Cortex of kidney (tissue), 1 donor: ENCODE results near the gene LSM2.
"Not testable (repeated sequence)": the region's sequence is repeated elsewhere in the genome, so short reads cannot be mapped to it uniquely, and the experiment has no call there.

ENCODE experiments used
- DNase-seq: peaks from one replicate; lab custom pipeline; 2025; lab: John Stamatoyannopoulos, UW

The LSM2 gene

DNA sequence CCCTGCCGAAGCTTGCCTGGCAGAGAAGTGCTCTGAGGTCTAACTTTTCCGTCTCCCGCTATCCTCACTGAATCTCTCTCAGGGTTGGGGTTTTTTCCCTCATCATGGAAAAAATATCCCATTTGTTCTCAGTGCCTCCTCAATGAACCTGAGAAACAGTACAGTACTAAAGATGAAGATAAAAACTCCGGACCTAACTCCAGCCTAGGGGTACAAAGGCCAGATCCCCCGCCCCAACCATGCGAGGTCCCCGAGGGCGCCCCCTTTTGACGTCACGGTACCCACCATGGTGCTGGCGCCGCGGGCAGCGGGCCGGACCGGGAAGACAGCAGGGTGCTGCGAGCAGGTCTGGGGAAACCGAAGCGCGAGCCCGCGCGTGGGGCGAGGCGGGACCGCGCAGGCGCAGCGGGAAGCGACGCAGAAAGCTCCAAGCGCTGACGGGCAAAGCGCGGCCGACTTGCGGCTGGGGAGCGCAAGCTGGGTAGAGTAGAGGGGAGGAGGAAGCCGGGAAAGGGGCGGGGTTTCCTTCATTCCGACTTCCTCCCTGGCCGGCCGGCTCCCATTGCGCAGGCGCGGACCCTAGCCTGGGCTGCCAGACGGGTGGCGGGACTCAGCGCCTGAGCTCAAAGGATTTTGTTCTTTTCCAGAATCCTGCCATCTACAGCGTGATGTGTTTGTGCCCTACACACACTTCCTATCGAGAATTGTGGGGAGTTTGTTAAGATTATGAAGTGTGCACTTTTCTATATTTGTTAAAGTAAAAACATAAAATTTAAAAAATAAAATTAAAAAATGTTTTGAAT, at the start of gene LSM2:
Gene LSM2 (minus strand): TSS at position 497 of the 803 bp plus-strand sequence. CDS start 209 bp downstream, at position 288.
- peak; percentile 81 for DNase-seq

DNA sequence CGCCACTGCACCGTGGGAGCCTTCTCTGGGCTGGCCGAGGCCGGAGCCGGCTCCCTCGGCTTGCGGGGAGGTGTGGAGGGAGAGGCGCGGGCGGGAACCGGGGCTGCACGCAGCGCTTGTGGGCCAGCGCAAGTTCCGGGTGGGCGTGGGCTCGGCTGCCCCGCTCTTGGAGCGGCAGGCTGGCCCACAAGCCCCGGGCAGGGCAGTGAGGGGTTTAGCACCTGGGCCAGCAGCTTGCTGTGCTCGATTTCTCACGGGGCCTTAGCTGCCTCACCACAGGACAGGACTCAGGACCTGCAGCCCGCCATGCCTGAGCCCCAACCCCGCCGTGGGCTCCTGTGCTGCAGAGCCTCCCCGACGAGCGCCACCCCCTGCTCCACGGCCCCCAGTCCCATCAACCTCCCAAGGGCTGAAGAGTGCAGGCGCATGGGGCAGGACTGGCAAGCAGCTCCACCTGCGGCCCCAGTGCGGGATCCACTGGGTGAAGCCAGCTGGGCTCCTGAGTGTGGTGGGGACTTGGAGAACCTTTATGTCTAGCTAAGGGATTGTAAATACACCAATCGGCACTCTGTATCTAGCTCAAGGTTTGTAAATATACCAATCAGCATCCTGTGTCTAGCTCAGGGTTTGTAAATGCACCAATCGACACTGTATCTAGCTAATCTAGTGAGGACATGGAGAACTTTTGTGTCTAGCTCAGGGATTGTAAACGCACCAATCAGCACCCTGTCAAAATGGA, 45.4 kb upstream of the LSM2 start:
- not testable (repeated sequence) for DNase-seq

DNA sequence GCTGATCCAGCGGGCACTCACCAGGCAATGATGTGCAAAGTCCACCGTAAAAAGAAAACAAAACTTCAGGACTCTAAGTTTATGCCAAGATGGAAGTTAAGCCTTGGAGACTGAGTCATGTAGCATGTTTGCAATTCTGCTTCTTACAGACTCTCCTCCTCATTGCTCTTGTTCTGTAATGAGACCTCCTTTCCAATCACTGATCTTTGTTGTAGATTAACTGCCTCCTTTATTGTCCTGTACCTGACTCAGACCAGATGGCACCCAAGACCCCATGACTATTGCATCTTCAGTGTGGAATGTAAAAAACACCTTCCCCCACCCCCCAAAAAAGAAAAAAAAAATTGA, 44.7 kb upstream of the LSM2 start:
- DNase-seq = no peak

DNA sequence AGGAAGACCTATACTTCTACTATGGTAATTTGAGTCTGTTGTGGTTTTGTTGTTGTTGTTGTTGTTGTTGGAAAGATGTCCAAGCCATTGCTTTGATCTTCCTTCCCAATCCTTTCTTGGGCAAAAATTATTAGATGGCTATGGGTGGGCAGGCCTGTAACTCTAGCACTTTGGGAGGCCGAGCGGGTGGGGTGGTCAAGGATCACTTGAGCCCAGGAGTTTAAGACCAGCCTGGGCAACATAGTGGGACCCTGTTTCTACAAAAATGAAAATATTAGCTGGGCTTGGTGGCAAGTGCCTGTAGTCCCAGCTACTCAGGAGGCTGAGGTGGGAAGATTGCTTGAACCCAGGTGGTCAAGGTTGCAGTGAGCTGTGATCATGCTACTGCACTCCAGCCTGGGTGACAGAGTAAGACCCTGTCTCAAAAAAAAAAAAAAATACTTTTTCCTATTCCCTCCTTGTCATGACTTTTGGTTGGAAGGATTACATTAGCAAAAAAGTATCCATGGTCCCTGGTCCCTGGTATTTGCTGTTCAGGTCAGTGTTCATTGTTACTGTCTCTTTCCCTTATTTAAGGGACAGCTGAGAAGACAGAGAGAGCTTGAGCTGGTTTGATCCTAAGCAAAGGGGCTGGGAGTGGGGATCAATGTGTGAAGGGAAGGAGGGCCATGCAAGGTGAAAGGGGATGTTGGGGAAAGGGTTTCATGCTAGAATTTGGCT, 44.2 kb upstream of the LSM2 start:
- no peak for DNase-seq

DNA sequence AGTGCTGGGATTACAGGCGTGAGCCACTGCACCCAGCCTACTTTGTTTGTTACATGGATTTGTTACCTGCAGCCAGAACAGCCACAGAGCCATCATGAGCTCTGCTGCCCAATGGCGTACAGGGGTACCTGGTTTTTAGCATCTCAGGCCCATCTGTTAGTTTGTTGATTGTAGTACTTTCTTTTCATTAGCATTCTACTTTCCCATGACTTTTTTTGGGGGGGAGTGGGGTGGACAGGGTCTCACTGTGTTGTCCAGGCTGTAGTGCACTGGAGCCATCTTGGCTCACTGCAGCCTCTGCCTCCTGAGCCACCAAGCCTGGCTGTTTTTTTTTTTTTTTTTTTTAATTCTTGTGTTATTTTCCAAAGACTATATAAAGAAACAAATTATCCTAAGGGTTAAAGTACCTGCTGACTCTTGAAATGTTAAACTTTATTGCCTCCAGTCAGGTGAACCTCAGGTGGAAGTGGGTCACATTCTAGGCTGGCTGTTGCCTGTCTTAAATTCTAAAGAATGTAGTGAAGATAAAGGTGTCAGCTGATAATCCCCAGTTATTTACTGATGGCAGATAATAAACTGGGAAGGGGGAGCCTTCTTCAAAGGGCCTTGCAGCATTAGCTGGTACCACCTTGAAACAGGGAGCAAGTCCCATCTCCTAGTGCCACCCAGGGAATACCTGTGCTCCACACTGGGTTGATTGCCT, 40.7 kb upstream of the LSM2 start:
- DNase-seq = no peak

DNA sequence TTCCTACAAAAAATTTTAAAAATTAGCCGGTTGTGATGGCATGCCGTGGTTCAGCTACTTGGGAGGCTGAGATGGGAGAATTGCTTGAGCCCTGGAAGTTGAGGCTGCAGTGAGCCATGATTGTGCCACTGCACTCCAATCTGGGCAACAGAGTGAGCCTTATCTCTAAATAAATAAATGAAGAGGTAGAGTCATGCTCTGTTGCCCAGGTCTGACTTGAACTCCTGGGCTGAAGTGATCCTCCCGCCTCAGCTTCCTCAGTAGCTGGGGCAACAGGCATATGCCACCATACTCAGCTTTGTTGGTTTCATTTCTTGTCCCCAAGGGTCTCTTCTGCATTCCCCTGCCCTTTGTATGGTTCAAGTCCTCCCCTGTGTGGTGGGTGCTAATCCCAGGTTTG, 37.7 kb upstream of the LSM2 start:
- no peak for DNase-seq

GRCh38 chr6:31842053-31842452, 35.3 kb upstream of the LSM2 start:
- DNase-seq = no peak

DNA sequence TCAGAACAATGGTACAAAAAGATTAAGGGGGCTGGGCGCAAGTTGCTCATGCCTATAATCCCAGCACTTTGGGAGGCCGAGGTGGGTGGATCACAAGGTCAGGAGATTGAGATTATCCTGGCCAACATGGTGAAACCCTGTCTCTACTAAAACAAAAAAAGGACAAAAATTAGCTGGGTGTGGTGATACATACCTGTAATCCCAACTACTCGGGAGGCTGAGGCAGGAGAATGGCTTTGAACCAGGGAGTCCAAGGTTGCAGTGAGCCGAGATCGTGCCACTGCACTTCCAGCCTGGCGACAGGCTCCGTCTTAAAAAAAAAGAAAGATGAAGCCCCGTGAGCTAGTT, 33.0 kb upstream of the LSM2 start:
- DNase-seq = not testable (repeated sequence)

DNA sequence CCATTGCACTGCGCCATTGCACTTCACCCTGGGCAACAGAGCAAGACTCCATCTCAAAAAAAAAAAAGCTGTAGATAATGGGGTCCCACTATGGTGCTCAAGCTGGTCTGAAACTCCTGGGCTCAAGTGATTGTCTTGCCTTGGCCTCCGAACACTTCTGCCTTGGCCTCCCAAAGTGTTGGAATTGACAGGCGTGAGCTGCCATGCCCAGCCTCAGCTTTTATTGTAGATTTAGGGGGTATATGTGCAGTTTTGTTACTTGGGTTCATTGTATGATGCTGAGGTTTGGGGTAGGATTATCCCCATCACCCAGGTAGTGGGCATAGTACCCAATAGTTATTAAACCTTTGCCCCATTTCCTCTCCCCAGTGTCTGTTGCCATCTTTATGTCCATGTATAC, 32.2 kb upstream of the LSM2 start:
- no peak for DNase-seq

DNA sequence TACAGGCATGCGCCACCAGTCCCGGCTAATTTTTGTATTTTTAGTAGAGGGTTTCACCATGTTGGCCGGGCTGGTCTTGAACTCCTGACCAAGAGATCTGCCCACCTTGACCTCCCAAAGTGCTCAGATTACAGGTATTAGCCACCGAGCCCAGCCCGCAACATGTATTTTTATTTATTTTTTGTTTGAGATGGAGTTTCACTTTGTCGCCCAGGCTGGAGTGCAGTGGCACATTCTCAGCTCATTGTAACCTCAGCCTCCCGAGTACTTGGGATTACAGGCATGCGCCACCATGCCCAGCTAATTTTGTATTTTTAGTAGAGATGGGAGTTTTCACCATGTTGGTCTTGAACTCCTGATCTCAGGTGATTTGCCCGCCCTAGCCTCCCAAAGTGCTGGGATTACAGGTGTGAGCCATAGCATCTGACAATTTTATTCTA, 31.4 kb upstream of the LSM2 start:
- DNase-seq = not testable (repeated sequence)

DNA sequence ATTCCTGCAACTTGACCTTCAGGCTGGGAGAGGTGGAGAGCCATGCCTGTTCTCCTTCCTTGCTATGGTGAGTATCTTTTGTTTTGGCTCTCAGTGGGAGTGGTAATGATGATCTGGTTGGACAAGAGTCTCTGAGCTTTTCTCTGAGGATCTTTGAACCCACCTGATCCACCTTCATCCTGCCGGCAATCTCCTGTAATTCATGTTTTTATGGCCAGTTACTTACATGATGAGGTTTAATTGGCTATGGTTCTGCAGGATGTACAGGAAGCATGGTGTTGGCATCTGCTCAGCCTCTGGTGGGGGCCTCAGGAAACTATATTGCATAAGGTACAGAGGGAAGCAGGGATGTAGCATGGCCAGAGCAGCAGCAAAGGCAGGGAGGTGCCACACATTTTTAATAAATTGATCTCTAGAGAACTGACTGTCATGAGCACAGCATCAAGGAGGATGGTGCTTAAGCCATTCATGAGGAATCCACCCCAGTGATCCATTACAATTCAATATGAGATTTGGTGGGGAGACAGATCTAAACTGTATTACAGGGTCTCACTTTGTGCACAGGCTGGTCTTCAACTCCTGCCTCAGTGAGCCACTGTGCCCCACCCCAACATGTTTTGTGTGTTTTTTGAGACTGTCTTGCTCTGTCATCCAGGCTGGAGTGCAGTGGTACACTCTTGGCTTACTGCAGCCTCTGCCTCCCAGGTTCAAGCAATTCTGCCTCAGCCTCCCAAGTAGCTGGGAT, 30.8 kb upstream of the LSM2 start:
- no peak for DNase-seq

- no peak for DNase-seq
Observed at GRCh38 chr6:31836474-31837368, 30.0 kb upstream of the LSM2 start.

- DNase-seq = no peak
Observed at GRCh38 chr6:31836047-31836473, 29.3 kb upstream of the LSM2 start.

DNA sequence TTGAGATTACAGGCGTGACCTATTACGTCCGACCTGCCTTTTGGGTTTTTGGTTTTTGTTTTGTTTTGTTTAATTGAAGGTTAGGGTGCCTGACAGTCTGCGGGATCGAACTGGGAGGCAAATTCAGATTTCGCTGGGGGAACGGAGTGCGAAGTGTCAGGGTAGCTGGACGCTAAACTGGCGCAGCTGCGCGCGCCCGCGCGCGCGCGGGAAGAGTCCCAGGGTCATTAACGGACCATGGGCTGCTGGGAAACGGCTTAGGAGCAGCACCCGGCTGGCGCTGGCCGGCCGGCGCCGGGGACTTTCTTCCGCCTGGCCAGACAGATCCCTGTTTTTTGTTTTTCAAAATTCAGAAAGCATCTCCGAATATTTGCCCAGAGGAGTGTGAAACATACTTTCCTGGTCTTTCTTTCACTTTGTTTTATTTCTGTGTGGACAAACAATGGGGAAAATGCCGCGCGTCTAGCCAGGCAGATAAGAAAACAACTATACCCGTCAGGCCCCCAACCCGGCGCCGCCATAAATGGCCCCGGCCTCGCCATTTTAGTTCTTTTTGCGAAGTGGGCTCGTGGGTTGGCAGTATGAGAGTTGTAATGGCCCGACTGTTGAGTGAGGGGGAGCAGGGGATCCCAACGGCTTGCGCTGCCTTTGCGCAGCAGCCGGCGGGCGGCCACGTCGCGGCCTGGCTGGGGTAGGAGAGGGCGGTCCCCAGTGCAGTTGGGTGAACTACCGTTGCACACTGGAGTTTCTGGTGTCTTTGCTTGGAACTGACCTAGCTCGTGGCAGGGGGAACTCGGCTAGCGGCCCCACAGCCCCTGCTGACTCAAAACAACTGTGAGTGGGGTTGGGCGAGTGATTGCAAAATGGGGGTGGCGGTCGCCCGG, 27.8 kb upstream of the LSM2 start:
- DNase-seq = peak; percentile 84

DNA sequence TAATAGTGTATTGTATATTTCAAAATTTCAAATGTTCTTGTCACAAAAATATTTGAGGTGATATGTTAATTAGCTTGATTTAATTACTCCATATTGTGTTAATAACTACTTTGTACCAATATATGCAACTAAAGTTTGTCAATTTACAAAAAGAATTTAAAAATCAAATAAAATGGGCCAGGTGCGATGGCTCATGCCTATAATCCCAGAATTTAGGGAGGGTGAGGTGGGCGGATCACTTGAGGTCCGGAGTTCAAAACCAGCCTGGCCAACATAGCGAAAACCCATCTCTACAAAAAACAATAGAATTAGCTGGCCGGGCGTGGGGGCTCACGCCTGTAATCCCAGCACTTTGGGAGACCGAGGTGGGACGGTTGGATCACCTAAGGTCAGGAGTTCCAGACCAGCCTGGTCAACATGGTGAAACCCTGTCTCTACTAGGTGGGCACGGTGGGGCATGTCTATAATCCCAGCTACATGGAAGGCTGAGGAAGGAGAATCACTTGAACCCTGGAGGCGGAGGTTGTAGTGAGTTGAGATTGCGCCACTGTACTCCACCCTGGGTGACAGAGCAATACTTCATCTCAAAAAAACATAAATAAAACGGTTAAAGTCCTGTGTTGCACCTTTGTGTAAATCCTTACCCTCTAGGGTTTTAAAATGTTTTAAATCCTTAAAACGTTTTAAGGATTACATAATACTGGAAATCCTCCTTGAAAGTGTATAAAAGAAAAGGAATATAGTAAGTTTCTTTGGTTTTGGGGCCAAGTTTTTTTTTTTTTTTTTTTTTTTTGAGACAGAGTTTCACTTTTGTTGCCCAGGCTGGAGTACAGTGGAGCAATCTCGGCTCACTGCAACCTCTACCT, 24.8 kb upstream of the LSM2 start:
- DNase-seq = no peak

DNA sequence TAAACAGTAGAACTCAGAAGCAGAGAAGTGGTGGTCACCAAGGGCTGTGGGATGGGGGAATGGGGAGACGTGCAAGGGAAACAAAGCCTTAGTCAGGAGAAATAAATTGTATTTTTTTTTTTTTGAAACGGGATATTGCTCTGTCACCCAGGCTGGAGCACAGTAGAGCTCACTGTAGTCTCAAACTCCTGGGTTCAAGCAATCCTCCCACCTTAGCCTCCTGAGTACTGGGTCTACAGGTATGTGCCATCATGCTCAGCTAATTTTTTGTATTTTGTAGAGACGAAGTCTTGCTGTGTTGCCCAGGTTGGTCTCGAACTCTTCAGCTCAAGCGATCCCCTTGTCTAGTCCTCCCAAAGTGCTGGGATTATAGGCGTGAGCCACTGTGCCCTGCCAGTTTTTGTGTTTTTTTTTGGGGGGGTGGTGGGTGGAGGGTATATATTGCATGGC, 24.1 kb upstream of the LSM2 start:
- DNase-seq = no peak

DNA sequence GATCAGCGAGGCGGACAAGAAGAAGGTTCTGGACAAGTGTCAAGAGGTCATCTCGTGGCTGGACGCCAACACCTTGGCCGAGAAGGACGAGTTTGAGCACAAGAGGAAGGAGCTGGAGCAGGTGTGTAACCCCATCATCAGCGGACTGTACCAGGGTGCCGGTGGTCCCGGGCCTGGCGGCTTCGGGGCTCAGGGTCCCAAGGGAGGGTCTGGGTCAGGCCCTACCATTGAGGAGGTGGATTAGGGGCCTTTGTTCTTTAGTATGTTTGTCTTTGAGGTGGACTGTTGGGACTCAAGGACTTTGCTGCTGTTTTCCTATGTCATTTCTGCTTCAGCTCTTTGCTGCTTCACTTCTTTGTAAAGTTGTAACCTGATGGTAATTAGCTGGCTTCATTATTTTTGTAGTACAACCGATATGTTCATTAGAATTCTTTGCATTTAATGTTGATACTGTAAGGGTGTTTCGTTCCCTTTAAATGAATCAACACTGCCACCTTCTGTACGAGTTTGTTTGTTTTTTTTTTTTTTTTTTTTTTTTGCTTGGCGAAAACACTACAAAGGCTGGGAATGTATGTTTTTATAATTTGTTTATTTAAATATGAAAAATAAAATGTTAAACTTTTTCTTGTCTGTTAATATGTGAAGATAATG, 23.0 kb upstream of the LSM2 start:
- no peak for DNase-seq
